ENCODE results near the gene VIL1. TPM values are rescaled to one million over a fixed set of nuclear protein-coding genes. Genes with fewer than 3 reads are reported as not detected.

Gene VIL1
- total RNA-seq, 1 experiment from 2014 or later, result not detected

GRCh38 chr2:218392459-218392858 is 26.5 kb upstream of the VIL1 start:
- ChIA-PET POLR2A (ENCODE audit: unreplicated experiment) (no interaction called here), CTCF (no interaction called here)
- no peaks in the 10 kb centered on the region for H3K9me3 ChIP-seq (ENCODE audit: insufficient read depth, low read depth)
- H3K36me3 ChIP-seq (ENCODE audit: low read depth), result no peaks in the 10 kb centered on the region
- H3K27ac ChIP-seq, result no peak overlapping the region
- H3K4me2 ChIP-seq, result no peak overlapping the region
- H3F3A ChIP-seq (ENCODE audit: insufficient read depth, low read depth), result peaks cover 16% of the 10 kb centered on the region; the same call in 1 of the 2 replicates
- no TSS peak for BruUV-seq (replicated peaks)
- H3K9me2 ChIP-seq (ENCODE audit: insufficient read depth), result no peaks in the 10 kb centered on the region
- H2AFZ ChIP-seq, result no peak overlapping the region
- H3K4me3 ChIP-seq, result no peak overlapping the region
- TF ChIP-seq EZH2 (IDR thresholded peaks at IDR 0.05; ENCODE audit: low read depth), result no peak
- TF ChIP-seq CTCF (conservative IDR thresholded peaks at IDR 0.05), result no peak
- H3K79me2 ChIP-seq (ENCODE audit: low read depth), result peaks cover 9% of the 10 kb centered on the region; the same call in 1 of the 2 replicates
- DNase-seq, result no peak
- peaks cover 17% of the 10 kb centered on the region for H3K4me1 ChIP-seq (replicated peaks; ENCODE audit: insufficient read depth)
- H3K27me3 ChIP-seq (ENCODE audit: insufficient read depth, low read depth), result no peaks in the 10 kb centered on the region
- intact Hi-C loops (cut with micrococcal nuclease; ENCODE audit: unreplicated experiment), result no loop called here
- H4K20me1 ChIP-seq (ENCODE audit: insufficient read depth), result no peaks in the 10 kb centered on the region

- intact Hi-C loops (cut with micrococcal nuclease; ENCODE audit: unreplicated experiment), result no loop called here
- no peak overlapping the region for H3K4me2 ChIP-seq
- ChIA-PET CTCF (interaction anchor here (0.8 kb wide), 1 partner anchor 110 kb away, joined by 3 read pairs; no protein-coding TSS in a partner anchor), POLR2A (ENCODE audit: unreplicated experiment) (no interaction called here)
- peaks cover 18% of the 10 kb centered on the region for H3K4me1 ChIP-seq (replicated peaks; ENCODE audit: insufficient read depth)
- no peaks in the 10 kb centered on the region for H3K9me3 ChIP-seq (ENCODE audit: insufficient read depth, low read depth)
- H3K4me3 ChIP-seq, result no peak overlapping the region
- DNase-seq, result no peak
- no peak overlapping the region for H3K27ac ChIP-seq
- no TSS peak for BruUV-seq (replicated peaks)
- no peaks in the 10 kb centered on the region for H4K20me1 ChIP-seq (ENCODE audit: insufficient read depth)
- no peak for TF ChIP-seq CTCF (conservative IDR thresholded peaks at IDR 0.05)
- no peak for TF ChIP-seq EZH2 (IDR thresholded peaks at IDR 0.05; ENCODE audit: low read depth)
- no peaks in the 10 kb centered on the region for H3K9me2 ChIP-seq (ENCODE audit: insufficient read depth)
- H2AFZ ChIP-seq, result no peak overlapping the region
- H3K27me3 ChIP-seq (ENCODE audit: insufficient read depth, low read depth), result no peaks in the 10 kb centered on the region
- H3K36me3 ChIP-seq (ENCODE audit: low read depth), result no peaks in the 10 kb centered on the region
- peaks cover 21% of the 10 kb centered on the region; the same call in 1 of the 2 replicates for H3F3A ChIP-seq (ENCODE audit: insufficient read depth, low read depth)
- H3K79me2 ChIP-seq (ENCODE audit: low read depth), result peaks cover 11% of the 10 kb centered on the region; the same call in 1 of the 2 replicates
Observed at GRCh38 chr2:218392891-218393462, 25.9 kb upstream of the VIL1 start.

- H4K20me1 ChIP-seq (ENCODE audit: insufficient read depth), result no peaks in the 10 kb centered on the region
- no peak overlapping the region for H3K4me3 ChIP-seq
- no peak overlapping the region for H3K27ac ChIP-seq
- no peak overlapping the region for H3K4me2 ChIP-seq
- H3K4me1 ChIP-seq (replicated peaks; ENCODE audit: insufficient read depth), result peaks cover 18% of the 10 kb centered on the region
- H3F3A ChIP-seq (ENCODE audit: insufficient read depth, low read depth), result peaks cover 24% of the 10 kb centered on the region; the same call in 1 of the 2 replicates
- H3K27me3 ChIP-seq (ENCODE audit: insufficient read depth, low read depth), result no peaks in the 10 kb centered on the region
- H3K79me2 ChIP-seq (ENCODE audit: low read depth), result peaks cover 16% of the 10 kb centered on the region; the same call in 1 of the 2 replicates
- TF ChIP-seq CTCF (conservative IDR thresholded peaks at IDR 0.05), result no peak
- no peak for TF ChIP-seq EZH2 (IDR thresholded peaks at IDR 0.05; ENCODE audit: low read depth)
- no peak overlapping the region for H2AFZ ChIP-seq
- H3K36me3 ChIP-seq (ENCODE audit: low read depth), result no peaks in the 10 kb centered on the region
- intact Hi-C loops (cut with micrococcal nuclease; ENCODE audit: unreplicated experiment), result no loop called here
- BruUV-seq (replicated peaks), result no TSS peak
- POLR2A ChIA-PET (ENCODE audit: unreplicated experiment), result no interaction called here
- no peak for DNase-seq
- CTCF ChIA-PET, result interaction anchor here (0.6 to 0.9 kb wide), 4 partner anchors 92 to 205 kb away, joined by 3 to 10 read pairs (median 3); no protein-coding TSS in a partner anchor
- H3K9me3 ChIP-seq (ENCODE audit: insufficient read depth, low read depth), result no peaks in the 10 kb centered on the region
- H3K9me2 ChIP-seq (ENCODE audit: insufficient read depth), result no peaks in the 10 kb centered on the region
Observed at GRCh38 chr2:218393750-218394290, 25.1 kb upstream of the VIL1 start.
